KOPT-K1 (cell line): Measurements from ENCODE around the gene THUMPD2.
A peak's percentile ranks its signal among the peaks of the same experiment; 100 is the strongest.
"Not testable (repeated sequence)": the region's sequence is repeated elsewhere in the genome, so short reads cannot be mapped to it uniquely, and the experiment has no call there.

ENCODE experiments used
- H3K27ac ChIP-seq: fragments of 200-600 bp; sonication (generic); 2 replicates; pipeline ENCODE4 v1.5.1; 2016; ENCODE audit warnings: antibody characterized with exemption, mild to moderate bottlenecking, low read depth, low read length; ENCODE audit not compliant: poor library complexity, severe bottlenecking
- H3K36me3 ChIP-seq: fragments of 200-600 bp; sonication (generic); 2 replicates; pipeline ENCODE4 v1.5.1; 2017; ENCODE audit warnings: antibody characterized with exemption, mild to moderate bottlenecking, low read length, moderate library complexity; ENCODE audit not compliant: insufficient read depth
- H3K9me3 ChIP-seq: fragments of 200-600 bp; sonication (generic); 2 replicates; pipeline ENCODE4 v1.5.1; 2017; ENCODE audit warnings: antibody characterized with exemption, low read length, mild to moderate bottlenecking; ENCODE audit not compliant: insufficient read depth, poor library complexity, severe bottlenecking

Gene THUMPD2

GRCh38 chr2:39778775-39779340 is at the start of gene THUMPD2:
TSS of gene THUMPD2 (minus strand) at chr2:39779258. CDS start at chr2:39779239, 19 bp downstream.
- H3K9me3 ChIP-seq, result no peaks in the 10 kb centered on the region
- H3K27ac ChIP-seq, result peak within 1 kb of the TSS; percentile 86
- H3K36me3 ChIP-seq, result peaks cover 30% of the 10 kb centered on the region

- Histone ChIP-seq H3K9me3 (no peaks in the 10 kb centered on the region), H3K27ac (no peak overlapping the region), H3K36me3 (no peaks in the 10 kb centered on the region)
Observed at GRCh38 chr2:39821871-39822270, 42.8 kb upstream of the THUMPD2 start.

GRCh38 chr2:39816845-39817244 is 37.8 kb upstream of the THUMPD2 start:
- H3K27ac ChIP-seq, result no peak overlapping the region
- H3K9me3 ChIP-seq, result peaks cover 11% of the 10 kb centered on the region
- no peaks in the 10 kb centered on the region for H3K36me3 ChIP-seq

- no peaks in the 10 kb centered on the region for H3K36me3 ChIP-seq
- H3K9me3 ChIP-seq, result peaks cover 11% of the 10 kb centered on the region
- no peak overlapping the region for H3K27ac ChIP-seq
Observed at GRCh38 chr2:39816428-39816827, 37.4 kb upstream of the THUMPD2 start.

- H3K27ac ChIP-seq, result no peak overlapping the region
- peaks cover 29% of the 10 kb centered on the region for H3K9me3 ChIP-seq
- no peaks in the 10 kb centered on the region for H3K36me3 ChIP-seq
Observed at GRCh38 chr2:39805936-39806608, 27.0 kb upstream of the THUMPD2 start.

GRCh38 chr2:39803839-39804238 is 24.8 kb upstream of the THUMPD2 start:
- H3K9me3 ChIP-seq, result peaks cover 29% of the 10 kb centered on the region
- H3K36me3 ChIP-seq, result no peaks in the 10 kb centered on the region
- no peak overlapping the region for H3K27ac ChIP-seq

GRCh38 chr2:39800752-39801151 is 21.7 kb upstream of the THUMPD2 start:
- Histone ChIP-seq H3K9me3 (peaks cover 23% of the 10 kb centered on the region), H3K36me3 (no peaks in the 10 kb centered on the region), H3K27ac (no peak overlapping the region)

- no peaks in the 10 kb centered on the region for H3K36me3 ChIP-seq
- peaks cover 9% of the 10 kb centered on the region for H3K9me3 ChIP-seq
- no peak overlapping the region for H3K27ac ChIP-seq
Observed at GRCh38 chr2:39796134-39796533, 17.1 kb upstream of the THUMPD2 start.

- H3K36me3 ChIP-seq, H3K27ac ChIP-seq, H3K9me3 ChIP-seq: not testable (repeated sequence)
Observed at GRCh38 chr2:39790216-39790818, 11.3 kb upstream of the THUMPD2 start.

- Histone ChIP-seq H3K9me3 (peaks cover 9% of the 10 kb centered on the region), H3K27ac (no peak overlapping the region), H3K36me3 (no peaks in the 10 kb centered on the region)
Observed at GRCh38 chr2:39787950-39788349, 8.9 kb upstream of the THUMPD2 start.

GRCh38 chr2:39786761-39787522 is 7.9 kb upstream of the THUMPD2 start:
- Histone ChIP-seq H3K27ac (no peak overlapping the region), H3K36me3 (no peaks in the 10 kb centered on the region), H3K9me3 (peaks cover 7% of the 10 kb centered on the region)

- Histone ChIP-seq H3K9me3 (no peaks in the 10 kb centered on the region), H3K27ac (no peak overlapping the region), H3K36me3 (no peaks in the 10 kb centered on the region)
Observed at GRCh38 chr2:39782591-39782990, 3.5 kb upstream of the THUMPD2 start.

- H3K9me3 ChIP-seq, result no peaks in the 10 kb centered on the region
- H3K27ac ChIP-seq, result no peak overlapping the region
- H3K36me3 ChIP-seq, result peaks cover 2% of the 10 kb centered on the region; the same call in 1 of the 2 replicates
Observed at GRCh38 chr2:39781697-39782096, 2.6 kb upstream of the THUMPD2 start.

GRCh38 chr2:39780825-39781600 is 2.0 kb upstream of the THUMPD2 start:
- H3K27ac ChIP-seq, result peak overlapping the region; percentile 23

More at GRCh38 chr2:39780825-39781600, 2.0 kb upstream of the THUMPD2 start:
- no peaks in the 10 kb centered on the region for H3K9me3 ChIP-seq
- H3K36me3 ChIP-seq, result peaks cover 8% of the 10 kb centered on the region; the same call in 1 of the 2 replicates
